Measurements from ENCODE around the gene LMF1.

DNA sequence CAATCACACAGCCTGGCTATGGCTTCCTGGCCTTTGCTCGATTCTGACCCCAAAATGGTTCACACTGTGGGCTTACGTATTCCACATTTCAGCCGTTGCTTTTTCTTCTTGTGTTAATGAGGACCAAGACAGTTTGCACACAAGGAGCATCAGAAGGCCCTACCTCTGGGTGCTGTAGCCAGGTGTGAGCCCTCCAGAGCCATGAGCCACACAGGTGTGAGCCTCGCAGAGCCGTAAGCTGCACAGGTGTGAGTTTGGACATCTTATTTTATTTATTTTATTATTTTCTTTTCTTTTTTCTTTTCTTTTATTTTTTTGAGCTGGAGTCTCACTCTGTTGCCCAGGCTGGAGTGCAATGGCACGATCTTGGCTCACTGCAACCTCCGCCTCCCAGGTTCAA lies 70.6 kb downstream of the LMF1 start:
- TF ChIP-seq EP300 (IDR thresholded peaks at IDR 0.05) (no peak), POLR2A (IDR thresholded peaks at IDR 0.05) (no peak)
